A549 (cell line): Measurements from ENCODE around the gene TNNI3. TPM values are rescaled to one million over a fixed set of nuclear protein-coding genes. Genes with fewer than 3 reads are reported as not detected.

Experiments
- ATAC-seq, 2 experiments: fragments of 200-7000 bp in 1 of 2; fragments of >200 bp in 1 of 2; cut with Nextera tagmentation in 1 of 2; cut with Tn5 transposase in 1 of 2; 3 replicates each; pipeline versions ENCODE4 v1.8.0 to v1.9.1; 2018 to 2020; ENCODE audit warnings: mild to moderate bottlenecking in 1 of 2, moderate library complexity in 1 of 2
- CTCF ChIA-PET: fragments of 300-600 bp; sonication (Branson Sonifier 250); formaldehyde crosslinking; extraction: SDS; loops from one replicate; lab custom pipeline; 2021; ENCODE audit warnings: antibody characterized with exemption, inconsistent platforms; lab: Yijun Ruan, JAX
- POLR2A ChIA-PET: fragments of 350-600 bp; formaldehyde crosslinking; extraction: SDS; loops from one replicate; lab custom pipeline; 2021; ENCODE audit warnings: antibody characterized with exemption, inconsistent platforms; lab: Yijun Ruan, JAX
- DNase-seq, 2 experiments: peaks; one replicate each; pipeline versions ENCODE4 v3.0.0 to v3.0.0-alpha.2; 2011 to 2016; ENCODE audit warnings: low read depth in 1 of 2, low spot score in 1 of 2
- FAIRE-seq: peaks from 2 replicates; lab custom pipeline; 2011; peaks lifted over from hg19 to GRCh38; lab: Jason Lieb, UNC
- H3K27ac ChIP-seq, 2 experiments: fragments of >200 bp; sonication (Bioruptor Twin); formaldehyde crosslinking; 3 replicates each; pipeline ENCODE4 v1.5.1; 2016 to 2017
- H3K4me1 ChIP-seq: fragments of >200 bp; sonication (Bioruptor Twin); formaldehyde crosslinking; 3 replicates; pipeline ENCODE4 v1.6.1; 2016
- H3K4me2 ChIP-seq: fragments of >200 bp; sonication (Bioruptor Twin); formaldehyde crosslinking; 3 replicates; pipeline ENCODE4 v1.6.1; 2016
- H3K4me3 ChIP-seq: fragments of >200 bp; sonication (Bioruptor Twin); formaldehyde crosslinking; 3 replicates; pipeline ENCODE4 v1.5.1; 2016
- H3K9me3 ChIP-seq: fragments of >200 bp; sonication (Bioruptor Twin); formaldehyde crosslinking; 3 replicates; pipeline ENCODE4 v1.6.1; 2016
- EHMT2 ChIP-seq: fragments of 200-600 bp; sonication (generic); IDR thresholded peaks from 2 replicates; pipeline ENCODE4 v1.6.1; 2016; ENCODE audit warnings: antibody characterized with exemption, low read depth, mild to moderate bottlenecking, moderate library complexity
- FOSL2 ChIP-seq, 2 experiments: fragments of 450-650 bp in 1 of 2; fragments of >200 bp in 1 of 2; sonication (Bioruptor Twin) in 1 of 2; formaldehyde crosslinking; IDR thresholded peaks; 2 replicates each; pipeline versions ENCODE4 v1.5.0 to v1.6.1; 2016 to 2020; ENCODE audit warnings: mild to moderate bottlenecking in 1 of 2, moderate library complexity in 1 of 2
- GATA3 ChIP-seq: IDR thresholded peaks from 2 replicates; pipeline ENCODE4 v1.6.1; 2012; ENCODE audit warnings: borderline replicate concordance
- HEYL ChIP-seq: fragments of 250-450 bp; sonication (Bioruptor Pico); IDR thresholded peaks from 2 replicates; pipeline ENCODE4 v1.8.0; 2021; ENCODE audit warnings: mild to moderate bottlenecking, moderate library complexity
- JUNB ChIP-seq: fragments of >200 bp; sonication (Bioruptor Twin); formaldehyde crosslinking; IDR thresholded peaks from 2 replicates; pipeline ENCODE4 v1.6.1; 2016
- KDM1A ChIP-seq: fragments of 200-600 bp; sonication (generic); IDR thresholded peaks from 2 replicates; pipeline ENCODE4 v1.6.1; 2016; ENCODE audit warnings: low read depth, mild to moderate bottlenecking
- NFE2L2 ChIP-seq: fragments of 150-350 bp; conservative IDR thresholded peaks from 2 replicates; pipeline ENCODE4 v1.6.1; 2014; ENCODE audit warnings: low read length
- POLR2AphosphoS2 ChIP-seq: conservative IDR thresholded peaks from 2 replicates; pipeline ENCODE4 v1.6.1; 2012; ENCODE audit warnings: low read length, improper control_type of control experiment, inconsistent platforms
- RAD21 ChIP-seq, 2 experiments: fragments of >200 bp in 1 of 2; sonication (Bioruptor Twin) in 1 of 2; formaldehyde crosslinking in 1 of 2; IDR thresholded peaks in 1 of 2; conservative IDR thresholded peaks in 1 of 2; 2 replicates in 1 of 2; 3 replicates in 1 of 2; pipeline ENCODE4 v1.6.1; 2012 to 2018; ENCODE audit warnings: inconsistent platforms in 1 of 2
- RCOR1 ChIP-seq: fragments of 150-350 bp; IDR thresholded peaks from 2 replicates; pipeline ENCODE4 v1.6.1; 2014; ENCODE audit warnings: antibody characterized with exemption, low read length, low read depth
- RFX5 ChIP-seq: fragments of 450-650 bp; IDR thresholded peaks from 2 replicates; pipeline ENCODE4 v1.7.1; 2014; ENCODE audit warnings: antibody characterized with exemption, mild to moderate bottlenecking, moderate library complexity
- RNF2 ChIP-seq: fragments of 200-600 bp; sonication (generic); IDR thresholded peaks from 2 replicates; pipeline ENCODE4 v1.6.1; 2016; ENCODE audit warnings: low read depth, mild to moderate bottlenecking, antibody characterized with exemption, moderate library complexity, borderline replicate concordance
- WGBS: methylation state at CpG from one replicate; pipeline ENCODE4 v1.1.6; 2017; ENCODE audit errors: missing lambda C conversion rate; 5-methylcytosine and 5-hydroxymethylcytosine counted together
- polyA plus RNA-seq, 4 experiments: library from polyadenylated mRNA; depleted of rRNA in 3 of 4; stranded (reverse); fragments of >200 nt; fragmentation: RNase III in 1 of 4; extraction: RNeasy Plus Mini Kit Qiagen cat#74134 plus additional on column Dnase treatment in 1 of 4; gene quantifications; 2 replicates in 3 of 4; 3 replicates in 1 of 4; pipeline ENCODE4 v1.2.3, GENCODE V29; 2011 to 2017
- TF ChIP-seq, protein P1 (sequence below): IDR thresholded peaks from 2 replicates; pipeline ENCODE4 v1.6.1; 2012; ENCODE audit warnings: low read depth, borderline replicate concordance
- TF ChIP-seq, protein P2 (sequence below): fragments of >200 bp; sonication (Bioruptor Twin); formaldehyde crosslinking; IDR thresholded peaks from 2 replicates; pipeline ENCODE4 v1.6.1; 2016
- TF ChIP-seq, protein P3 (sequence below): IDR thresholded peaks from 2 replicates; pipeline ENCODE4 v1.6.1; 2012
- TF ChIP-seq, protein P4 (sequence below): fragments of 150-350 bp; IDR thresholded peaks from 2 replicates; pipeline ENCODE4 v1.6.1; 2014; ENCODE audit warnings: low read depth, mild to moderate bottlenecking, low read length

TNNI3 gene
- polyA plus RNA-seq, 2 of the 4 experiments (the other 2 are of a cell fraction): 6.5 to 7.8 TPM

DNA sequence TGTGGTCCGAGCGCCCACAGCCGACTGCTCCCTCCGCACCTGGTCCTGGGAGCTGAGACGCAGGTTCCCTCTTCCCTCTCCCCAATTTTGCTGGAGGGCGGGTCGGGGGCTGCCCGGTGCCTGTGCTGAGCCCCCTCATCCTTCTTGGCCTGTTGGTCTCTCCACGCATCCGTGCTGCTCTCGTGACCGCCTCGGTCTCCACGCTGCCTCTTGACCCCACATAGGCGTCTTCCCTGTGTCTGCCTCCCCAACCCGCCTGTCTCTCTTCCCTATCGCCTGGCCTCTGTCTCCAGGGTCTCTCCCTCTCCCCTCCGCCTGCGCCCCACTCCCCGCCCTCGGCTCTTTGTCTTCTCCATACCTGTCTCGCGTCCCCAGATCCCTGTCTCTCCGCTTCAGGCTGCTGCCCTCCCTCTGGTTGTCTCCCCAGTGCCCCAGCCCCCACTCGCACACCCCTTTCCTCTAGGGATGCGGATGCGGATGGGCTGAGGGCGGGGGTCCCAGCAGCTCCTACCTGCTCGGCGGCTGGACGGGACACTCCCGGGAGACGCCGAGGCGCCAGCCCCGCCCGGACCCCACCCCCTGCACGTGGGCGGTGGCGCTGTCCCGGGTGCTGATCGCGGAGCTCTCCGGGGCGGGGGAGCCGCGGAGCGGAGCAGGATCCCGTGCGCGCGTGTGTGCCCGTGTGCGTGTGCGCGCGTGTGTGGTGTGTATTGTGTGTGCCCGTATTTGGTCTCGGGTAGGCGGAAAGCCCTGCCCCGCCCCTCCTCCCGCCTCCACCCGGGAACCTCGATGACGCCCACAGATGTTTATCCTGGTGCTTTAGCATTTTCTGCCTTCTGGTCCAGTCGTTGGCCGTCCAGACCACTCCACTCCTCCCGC, 22.3 kb upstream of the TNNI3 start, which contains the start of gene SYT5 (continued):
- TF ChIP-seq, protein P1, sequence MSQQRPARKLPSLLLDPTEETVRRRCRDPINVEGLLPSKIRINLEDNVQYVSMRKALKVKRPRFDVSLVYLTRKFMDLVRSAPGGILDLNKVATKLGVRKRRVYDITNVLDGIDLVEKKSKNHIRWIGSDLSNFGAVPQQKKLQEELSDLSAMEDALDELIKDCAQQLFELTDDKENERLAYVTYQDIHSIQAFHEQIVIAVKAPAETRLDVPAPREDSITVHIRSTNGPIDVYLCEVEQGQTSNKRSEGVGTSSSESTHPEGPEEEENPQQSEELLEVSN: no peak
- TF ChIP-seq, protein P2, sequence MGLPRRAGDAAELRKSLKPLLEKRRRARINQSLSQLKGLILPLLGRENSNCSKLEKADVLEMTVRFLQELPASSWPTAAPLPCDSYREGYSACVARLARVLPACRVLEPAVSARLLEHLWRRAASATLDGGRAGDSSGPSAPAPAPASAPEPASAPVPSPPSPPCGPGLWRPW: no peak
- TF ChIP-seq GATA3 (no peak), KDM1A (no peak), NFE2L2 (no peak), RNF2 (no peak), RCOR1 (no peak), POLR2AphosphoS2 (no peak), RAD21 (conservative IDR thresholded peaks at IDR 0.05 in 1 of 2, IDR thresholded peaks at IDR 0.05 in 1 of 2) (no peak), RFX5 (0 out of 2 replicates have a peak, but pooled peaks have one; percentile 7)
- TF ChIP-seq, protein P3, sequence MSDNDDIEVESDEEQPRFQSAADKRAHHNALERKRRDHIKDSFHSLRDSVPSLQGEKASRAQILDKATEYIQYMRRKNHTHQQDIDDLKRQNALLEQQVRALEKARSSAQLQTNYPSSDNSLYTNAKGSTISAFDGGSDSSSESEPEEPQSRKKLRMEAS: peak; percentile 97

DNA sequence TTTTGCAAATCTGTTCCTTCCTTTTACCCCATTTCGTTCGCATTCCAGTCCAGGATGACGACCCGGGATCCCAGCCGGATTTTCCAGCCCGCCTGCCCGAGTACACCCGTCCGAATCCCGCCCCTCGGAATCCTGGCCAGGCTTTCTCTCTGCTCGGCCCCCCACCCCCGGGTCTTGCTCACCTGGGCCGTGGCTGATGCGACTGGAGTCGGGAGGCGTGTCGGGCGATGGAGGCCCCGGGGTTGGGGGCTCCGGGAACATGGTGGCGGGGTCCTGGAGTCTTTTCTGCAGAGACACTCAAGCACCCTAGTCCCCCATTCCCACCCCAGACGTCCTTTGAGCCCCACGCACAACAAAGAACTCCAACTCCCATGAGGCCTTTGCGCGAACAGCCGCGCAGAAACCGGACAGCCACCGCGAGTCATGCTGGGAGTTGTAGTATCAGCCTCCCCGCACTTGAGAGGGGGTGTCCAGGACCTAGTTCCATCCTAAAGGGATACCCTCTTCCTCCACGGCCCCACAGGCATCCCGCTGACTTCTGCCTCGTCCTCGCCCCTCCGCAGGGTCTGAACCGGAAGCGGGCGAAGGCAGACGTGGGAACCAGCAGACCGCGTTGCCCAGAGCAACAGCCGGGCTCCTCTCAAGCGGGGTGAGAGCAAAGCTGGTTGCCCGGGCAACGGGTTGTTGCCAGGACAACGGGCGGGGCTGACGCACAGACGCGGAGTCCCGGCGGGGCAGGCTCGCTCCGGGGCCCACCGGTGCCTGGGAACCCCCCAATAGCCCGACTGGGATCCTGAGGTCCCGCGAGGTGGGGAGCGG, 21.5 kb upstream of the TNNI3 start:
- peak; percentile 74 to 80 for ATAC-seq
- TF ChIP-seq RFX5 (peak; percentile 32; the same call in 1 of the 2 replicates), FOSL2 (IDR thresholded peaks at IDR 0.05) (no peak), FOSL2 (CRISPR knock-in tag; IDR thresholded peaks at IDR 0.05) (peak; percentile 12; the same call in 1 of the 2 replicates), EHMT2 (no peak)
- TF ChIP-seq, protein P1: 0 out of 2 replicates have a peak, but pooled peaks have one; percentile 31
- TF ChIP-seq, all 56 proteins: peak for 3

DNA sequence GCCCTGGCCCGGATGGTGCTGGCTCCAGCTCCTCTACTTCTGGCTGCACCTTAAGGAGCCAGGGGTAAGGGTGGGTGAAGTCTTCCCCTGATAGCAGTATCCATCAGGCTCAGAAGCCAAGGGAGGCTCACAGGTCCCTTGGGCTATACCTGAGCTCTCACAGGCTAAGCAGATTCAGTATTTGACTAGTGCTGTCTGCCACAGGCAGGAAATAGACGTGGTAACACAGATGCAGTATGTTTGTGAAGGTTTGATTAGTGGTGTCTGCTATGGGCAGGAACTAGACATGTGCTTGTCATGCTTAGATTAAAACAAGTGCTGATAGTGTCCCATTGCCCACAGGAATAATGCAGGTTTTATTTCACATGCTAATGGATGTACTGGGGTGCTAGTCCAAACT, 18.5 kb upstream of the TNNI3 start:
- Histone ChIP-seq H3K4me3 (no peak overlapping the region), H3K4me2 (no peak overlapping the region), H3K27ac (no peak overlapping the region), H3K4me1 (peaks cover 25% of the 10 kb centered on the region), H3K9me3 (no peaks in the 10 kb centered on the region)
- TF ChIP-seq HEYL (CRISPR knock-in tag) (no peak), RAD21 (conservative IDR thresholded peaks at IDR 0.05 in 1 of 2, IDR thresholded peaks at IDR 0.05 in 1 of 2) (0 out of 5 replicates have a peak, but pooled peaks of 1 of the 2 experiments have one; percentile 10), JUNB (no peak), GATA3 (no peak)
- TF ChIP-seq, protein P4, sequence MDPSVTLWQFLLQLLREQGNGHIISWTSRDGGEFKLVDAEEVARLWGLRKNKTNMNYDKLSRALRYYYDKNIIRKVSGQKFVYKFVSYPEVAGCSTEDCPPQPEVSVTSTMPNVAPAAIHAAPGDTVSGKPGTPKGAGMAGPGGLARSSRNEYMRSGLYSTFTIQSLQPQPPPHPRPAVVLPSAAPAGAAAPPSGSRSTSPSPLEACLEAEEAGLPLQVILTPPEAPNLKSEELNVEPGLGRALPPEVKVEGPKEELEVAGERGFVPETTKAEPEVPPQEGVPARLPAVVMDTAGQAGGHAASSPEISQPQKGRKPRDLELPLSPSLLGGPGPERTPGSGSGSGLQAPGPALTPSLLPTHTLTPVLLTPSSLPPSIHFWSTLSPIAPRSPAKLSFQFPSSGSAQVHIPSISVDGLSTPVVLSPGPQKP: no peak
- DNase-seq (peak in 1 of 2 experiments; percentile 53), ATAC-seq (no peak), FAIRE-seq (no peak)
- ChIA-PET POLR2A (interaction anchor here (0.9 to 1.7 kb wide), 2 partner anchors 83 to 207 kb away, joined by 3 to 4 read pairs; partner anchors contain the start of gene PPP6R1), CTCF (interaction anchor here (0.8 to 10.0 kb wide), 7 partner anchors 10 to 328 kb away, joined by 3 to 64 read pairs (median 5); partner anchors contain the start of gene DNAAF3)
- 8% methylated on average over 2 of the region's 2 CpGs for WGBS

More for the DNA sequence above, 21.5 kb upstream of the TNNI3 start:
- no peak overlapping the region; a peak in 1 of 6 replicates for H3K27ac ChIP-seq
- WGBS: 9% methylated on average over 51 of the region's 61 CpGs
- peaks cover 17% of the 10 kb centered on the region for H3K4me1 ChIP-seq
- peak overlapping the region; percentile 75 for H3K4me2 ChIP-seq
- H3K4me3 ChIP-seq: peak overlapping the region; percentile 26
- POLR2A ChIA-PET: interaction anchor here (1.0 to 1.8 kb wide), 3 partner anchors 10 to 228 kb away, joined by 3 to 7 read pairs (median 5); partner anchors contain the start of genes PPP6R1 and UBE2S
- FAIRE-seq (no peak), DNase-seq (peak; percentile 91)
- CTCF ChIA-PET: interaction anchor here (1.0 to 10.0 kb wide), 8 partner anchors 10 to 452 kb away, joined by 3 to 64 read pairs (median 3); partner anchors contain the start of genes DNAAF3 and TMEM238
- no peaks in the 10 kb centered on the region for H3K9me3 ChIP-seq
